22Rv1 (cell line): ENCODE measurements around the gene ZNF222.

Experiments
- ZFX ChIP-seq: fragments of 450-650 bp; IDR thresholded peaks from 2 replicates; pipeline ENCODE4 v1.6.1; 2017; ENCODE audit warnings: antibody characterized with exemption, borderline replicate concordance
- TF ChIP-seq, protein P1 (sequence below): fragments of 450-650 bp; IDR thresholded peaks from 2 replicates; pipeline ENCODE4 v1.5.1; 2017; ENCODE audit warnings: mild to moderate bottlenecking

DNA sequence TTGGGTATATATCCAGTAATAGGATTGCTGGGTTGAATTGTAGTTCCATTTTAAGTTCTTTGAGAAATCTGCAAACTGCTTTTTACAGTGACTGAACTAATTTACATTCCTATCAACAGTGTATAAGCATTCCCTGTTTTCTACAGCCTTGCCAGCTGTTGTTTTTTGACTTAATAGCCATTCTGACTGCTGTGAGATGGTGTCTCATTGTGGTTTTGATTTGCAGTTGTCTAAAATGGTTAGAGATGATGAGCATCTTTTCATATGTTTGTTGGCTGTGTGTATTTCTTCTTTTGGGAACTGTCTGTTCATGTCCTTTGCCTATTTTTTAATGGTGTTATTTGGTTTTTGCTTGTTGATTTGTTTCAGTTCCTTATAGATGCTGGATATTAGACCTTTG, 4.0 kb upstream of the ZNF222 start:
- TF ChIP-seq, protein P1, sequence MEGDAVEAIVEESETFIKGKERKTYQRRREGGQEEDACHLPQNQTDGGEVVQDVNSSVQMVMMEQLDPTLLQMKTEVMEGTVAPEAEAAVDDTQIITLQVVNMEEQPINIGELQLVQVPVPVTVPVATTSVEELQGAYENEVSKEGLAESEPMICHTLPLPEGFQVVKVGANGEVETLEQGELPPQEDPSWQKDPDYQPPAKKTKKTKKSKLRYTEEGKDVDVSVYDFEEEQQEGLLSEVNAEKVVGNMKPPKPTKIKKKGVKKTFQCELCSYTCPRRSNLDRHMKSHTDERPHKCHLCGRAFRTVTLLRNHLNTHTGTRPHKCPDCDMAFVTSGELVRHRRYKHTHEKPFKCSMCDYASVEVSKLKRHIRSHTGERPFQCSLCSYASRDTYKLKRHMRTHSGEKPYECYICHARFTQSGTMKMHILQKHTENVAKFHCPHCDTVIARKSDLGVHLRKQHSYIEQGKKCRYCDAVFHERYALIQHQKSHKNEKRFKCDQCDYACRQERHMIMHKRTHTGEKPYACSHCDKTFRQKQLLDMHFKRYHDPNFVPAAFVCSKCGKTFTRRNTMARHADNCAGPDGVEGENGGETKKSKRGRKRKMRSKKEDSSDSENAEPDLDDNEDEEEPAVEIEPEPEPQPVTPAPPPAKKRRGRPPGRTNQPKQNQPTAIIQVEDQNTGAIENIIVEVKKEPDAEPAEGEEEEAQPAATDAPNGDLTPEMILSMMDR: no peak
- no peak for TF ChIP-seq ZFX
